Liver (tissue), 9 donors: ENCODE measurements around the gene MLX. TPM values are rescaled to one million over a fixed set of nuclear protein-coding genes. Genes with fewer than 3 reads are reported as not detected.
"Not testable (repeated sequence)": the region's sequence is repeated elsewhere in the genome, so short reads cannot be mapped to it uniquely, and the experiment has no call there.

Source experiments
- DNase-seq: peaks from one replicate; pipeline ENCODE4 v3.0.0-alpha.2; 2017; ENCODE audit warnings: low spot score
- H3K27ac ChIP-seq, 2 donors: one replicate each; pipeline ENCODE4 v1.7.0; 2013; ENCODE audit warnings: inconsistent platforms in 2 of 2, low read length in 2 of 2, control low read depth in 1 of 2, low read depth in 1 of 2, mild to moderate bottlenecking in 1 of 2
- H3K27me3 ChIP-seq, 4 donors: one replicate each; pipeline versions ENCODE4 v1.6.1 to v1.7.0; 2013; ENCODE audit warnings: low read length in 3 of 4, inconsistent platforms in 1 of 4, mild to moderate bottlenecking in 1 of 4, moderate library complexity in 1 of 4; ENCODE audit not compliant: control insufficient read depth in 4 of 4, insufficient read depth in 4 of 4
- H3K36me3 ChIP-seq, 4 donors: one replicate each; pipeline versions ENCODE4 v1.6.1 to v1.7.0; 2013; ENCODE audit warnings: low read length in 3 of 4, mild to moderate bottlenecking in 3 of 4, low read depth in 1 of 4, moderate library complexity in 1 of 4; ENCODE audit not compliant: control insufficient read depth in 4 of 4, insufficient read depth in 3 of 4
- H3K4me1 ChIP-seq, 4 donors: one replicate each; pipeline versions ENCODE4 v1.6.1 to v1.7.0; 2013; ENCODE audit warnings: low read length in 3 of 4, mild to moderate bottlenecking in 3 of 4, moderate library complexity in 1 of 4; ENCODE audit not compliant: control insufficient read depth in 4 of 4, insufficient read depth in 4 of 4
- H3K4me3 ChIP-seq, 3 donors: one replicate each; pipeline versions ENCODE4 v1.6.1 to v1.7.0; 2013; ENCODE audit warnings: low read length in 3 of 3, control low read depth in 1 of 3, low read depth in 1 of 3, mild to moderate bottlenecking in 1 of 3
- H3K9ac ChIP-seq, 2 donors: one replicate each; pipeline ENCODE4 v1.7.0; 2013; ENCODE audit warnings: low read length in 2 of 2, mild to moderate bottlenecking in 2 of 2, moderate library complexity in 2 of 2, control low read depth in 1 of 2, low read depth in 1 of 2
- H3K9me3 ChIP-seq, 4 donors: one replicate each; pipeline versions ENCODE4 v1.6.1 to v1.7.0; 2013; ENCODE audit warnings: low read length in 3 of 4; ENCODE audit not compliant: control insufficient read depth in 4 of 4
- CTCF ChIP-seq: fragments of 150-350 bp; IDR thresholded peaks from 2 replicates; pipeline ENCODE4 v1.5.1; 2017; ENCODE audit warnings: improper control_type of control experiment, low read depth, low read length; ENCODE audit not compliant: missing input control
- EGR1 ChIP-seq, 2 donors: IDR thresholded peaks; 2 replicates each; pipeline ENCODE4 v1.6.1; 2016 to 2018; ENCODE audit warnings: antibody characterized with exemption in 2 of 2, low read depth in 2 of 2
- FOXA1 ChIP-seq: IDR thresholded peaks from 2 replicates; pipeline ENCODE4 v1.6.1; 2016; ENCODE audit warnings: antibody characterized with exemption
- FOXA2 ChIP-seq: IDR thresholded peaks from 2 replicates; pipeline ENCODE4 v1.6.1; 2016; ENCODE audit warnings: antibody characterized with exemption
- GABPA ChIP-seq, 2 donors: IDR thresholded peaks in 1 of 2; conservative IDR thresholded peaks in 1 of 2; 2 replicates each; pipeline ENCODE4 v1.6.1; 2016; ENCODE audit warnings: antibody characterized with exemption in 2 of 2, mild to moderate bottlenecking in 1 of 2, moderate library complexity in 1 of 2
- HNF4A ChIP-seq, 2 donors: conservative IDR thresholded peaks; 2 replicates each; pipeline ENCODE4 v1.6.1; 2016; ENCODE audit warnings: antibody characterized with exemption in 2 of 2, mild to moderate bottlenecking in 2 of 2
- HNF4G ChIP-seq: IDR thresholded peaks from 2 replicates; pipeline ENCODE4 v1.6.1; 2016; ENCODE audit warnings: antibody characterized with exemption
- NR2F2 ChIP-seq: IDR thresholded peaks from 2 replicates; pipeline ENCODE4 v1.6.1; 2016; ENCODE audit warnings: antibody characterized with exemption
- RXRA ChIP-seq, 2 donors: IDR thresholded peaks; 2 replicates each; pipeline ENCODE4 v1.6.1; 2017 to 2018; ENCODE audit warnings: antibody characterized with exemption in 2 of 2, mild to moderate bottlenecking in 1 of 2
- SP1 ChIP-seq: IDR thresholded peaks from 2 replicates; pipeline ENCODE4 v1.6.1; 2018; ENCODE audit warnings: antibody characterized with exemption, mild to moderate bottlenecking
- TAF1 ChIP-seq: conservative IDR thresholded peaks from 2 replicates; pipeline ENCODE4 v1.6.1; 2016; ENCODE audit warnings: antibody characterized with exemption, mild to moderate bottlenecking
- YY1 ChIP-seq: IDR thresholded peaks from 2 replicates; pipeline ENCODE4 v1.6.1; 2016; ENCODE audit warnings: antibody characterized with exemption, mild to moderate bottlenecking
- ZBTB33 ChIP-seq: IDR thresholded peaks from 2 replicates; pipeline ENCODE4 v1.6.1; 2016; ENCODE audit warnings: antibody characterized with exemption
- WGBS: extraction: QIAGEN DNeasy Blood & Tissue Kit; methylation state at CpG from one replicate; pipeline ENCODE4 v1.1.7; 2013; 5-methylcytosine and 5-hydroxymethylcytosine counted together
- polyA plus RNA-seq, 2 donors: library from polyadenylated mRNA; stranded (reverse) in 1 of 2; unstranded in 1 of 2; fragments of 200-250 nt in 1 of 2; fragments of >200 nt in 1 of 2; fragmentation: Nextera tagmentation in 1 of 2; extraction: Ambion mirVana in 1 of 2; gene quantifications; one replicate each; pipeline versions ENCODE4 v1.2.1 to v1.2.3, GENCODE V29; 2013 to 2015
- total RNA-seq, 2 donors: library from RNA; depleted of rRNA; stranded (reverse); fragments of >200 nt; gene quantifications; one replicate each; pipeline ENCODE4 v1.2.3, GENCODE V29; 2014
- TF ChIP-seq, protein P1 (sequence below): IDR thresholded peaks from 2 replicates; pipeline ENCODE4 v1.6.1; 2016; ENCODE audit warnings: antibody characterized with exemption, mild to moderate bottlenecking
- TF ChIP-seq, protein P2 (sequence below): IDR thresholded peaks from 2 replicates; pipeline ENCODE4 v1.6.1; 2016; ENCODE audit warnings: antibody characterized with exemption
- TF ChIP-seq, protein P3 (sequence below): IDR thresholded peaks from 2 replicates; pipeline ENCODE4 v1.6.1; 2016; ENCODE audit warnings: antibody characterized with exemption
- donor health status: healthy.
- donor health status: healthy.
- donor health status: healthy.
- donor health status: healthy.
- donor health status: healthy.

Gene MLX
- total and polyA plus RNA-seq, 4 donors = 19.4 to 40.0 (median 32.1) TPM

DNA sequence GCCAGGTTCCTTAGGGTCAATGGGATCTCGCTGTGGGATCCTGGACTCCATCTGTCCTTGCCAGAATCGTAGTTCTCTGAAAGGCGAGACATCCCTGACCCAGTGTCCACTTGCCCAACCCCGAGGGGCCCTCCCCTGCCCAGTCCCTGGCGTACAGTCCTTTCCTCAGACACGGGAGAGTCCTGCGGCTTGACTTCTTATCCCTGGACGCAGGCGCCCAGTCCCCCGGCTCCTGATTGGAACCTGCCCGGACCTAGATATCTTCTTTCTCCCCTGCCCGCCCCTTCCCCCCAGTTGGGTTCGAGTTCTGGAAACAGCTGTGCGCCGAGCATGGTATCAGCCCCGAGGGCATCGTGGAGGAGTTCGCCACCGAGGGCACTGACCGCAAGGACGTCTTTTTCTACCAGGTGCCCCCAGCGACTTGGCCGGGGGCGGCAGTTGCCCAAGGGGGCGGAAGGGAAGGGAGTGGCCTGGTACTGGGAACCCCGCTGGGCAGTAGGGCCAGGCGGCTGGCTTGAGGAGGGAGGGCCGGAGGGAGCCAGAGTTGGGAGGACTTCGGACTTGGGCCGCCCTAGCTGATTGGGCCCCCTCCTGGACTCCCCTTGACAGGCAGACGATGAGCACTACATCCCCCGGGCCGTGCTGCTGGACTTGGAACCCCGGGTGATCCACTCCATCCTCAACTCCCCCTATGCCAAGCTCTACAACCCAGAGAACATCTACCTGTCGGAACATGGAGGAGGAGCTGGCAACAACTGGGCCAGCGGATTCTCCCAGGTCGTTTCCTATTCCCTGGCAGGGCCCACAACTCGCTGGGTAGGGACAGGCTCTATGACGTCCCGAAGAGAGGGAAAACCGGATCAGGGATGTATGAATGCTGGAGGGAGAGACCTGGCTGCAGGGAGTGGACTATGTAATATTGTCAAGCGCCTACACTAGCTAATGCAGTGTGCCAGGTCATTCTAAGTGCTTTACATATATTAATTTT is 43.2 kb downstream of the MLX start:
- H3K27ac ChIP-seq = peak overlapping the region; percentile 43 to 62
- H3K9ac ChIP-seq = peak overlapping the region; percentile 31 to 78
- peak overlapping the region; percentile 62 to 94 (median 79) for H3K4me3 ChIP-seq
- not testable (repeated sequence) for H3K27me3 ChIP-seq, DNase-seq, H3K9me3 ChIP-seq
- H3K4me1 ChIP-seq = peaks cover 8 to 35% (median 22%) of the 10 kb centered on the region in 4 donors
- TF ChIP-seq RXRA (IDR thresholded peaks at IDR 0.05) (peak in 1 of 2 donors; percentile 39), HNF4A (conservative IDR thresholded peaks at IDR 0.05) (peak in 1 of 2 donors; percentile 18)
- H3K36me3 ChIP-seq = peaks cover 8 to 28% (median 20%) of the 10 kb centered on the region in 4 donors
- WGBS = 13% methylated on average over 35 of the region's 42 CpGs

GRCh38 chr17:42612013-42612412 is 45.1 kb downstream of the MLX start:
- Histone ChIP-seq H3K27me3 (no peaks in the 10 kb centered on the region), H3K36me3 (peaks cover 8 to 34% (median 21%) of the 10 kb centered on the region in 4 donors), H3K4me3 (no peak overlapping the region), H3K9me3 (no peaks in the 10 kb centered on the region), H3K4me1 (peaks cover 2 to 29% (median 20%) of the 10 kb centered on the region in 4 donors), H3K9ac (no peak overlapping the region), H3K27ac (no peak overlapping the region)
- 98% methylated on average over 4 of the region's 4 CpGs for WGBS
- TF ChIP-seq, protein P1, sequence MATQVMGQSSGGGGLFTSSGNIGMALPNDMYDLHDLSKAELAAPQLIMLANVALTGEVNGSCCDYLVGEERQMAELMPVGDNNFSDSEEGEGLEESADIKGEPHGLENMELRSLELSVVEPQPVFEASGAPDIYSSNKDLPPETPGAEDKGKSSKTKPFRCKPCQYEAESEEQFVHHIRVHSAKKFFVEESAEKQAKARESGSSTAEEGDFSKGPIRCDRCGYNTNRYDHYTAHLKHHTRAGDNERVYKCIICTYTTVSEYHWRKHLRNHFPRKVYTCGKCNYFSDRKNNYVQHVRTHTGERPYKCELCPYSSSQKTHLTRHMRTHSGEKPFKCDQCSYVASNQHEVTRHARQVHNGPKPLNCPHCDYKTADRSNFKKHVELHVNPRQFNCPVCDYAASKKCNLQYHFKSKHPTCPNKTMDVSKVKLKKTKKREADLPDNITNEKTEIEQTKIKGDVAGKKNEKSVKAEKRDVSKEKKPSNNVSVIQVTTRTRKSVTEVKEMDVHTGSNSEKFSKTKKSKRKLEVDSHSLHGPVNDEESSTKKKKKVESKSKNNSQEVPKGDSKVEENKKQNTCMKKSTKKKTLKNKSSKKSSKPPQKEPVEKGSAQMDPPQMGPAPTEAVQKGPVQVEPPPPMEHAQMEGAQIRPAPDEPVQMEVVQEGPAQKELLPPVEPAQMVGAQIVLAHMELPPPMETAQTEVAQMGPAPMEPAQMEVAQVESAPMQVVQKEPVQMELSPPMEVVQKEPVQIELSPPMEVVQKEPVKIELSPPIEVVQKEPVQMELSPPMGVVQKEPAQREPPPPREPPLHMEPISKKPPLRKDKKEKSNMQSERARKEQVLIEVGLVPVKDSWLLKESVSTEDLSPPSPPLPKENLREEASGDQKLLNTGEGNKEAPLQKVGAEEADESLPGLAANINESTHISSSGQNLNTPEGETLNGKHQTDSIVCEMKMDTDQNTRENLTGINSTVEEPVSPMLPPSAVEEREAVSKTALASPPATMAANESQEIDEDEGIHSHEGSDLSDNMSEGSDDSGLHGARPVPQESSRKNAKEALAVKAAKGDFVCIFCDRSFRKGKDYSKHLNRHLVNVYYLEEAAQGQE = no peak
- TF ChIP-seq ZBTB33 = no peak
- TF ChIP-seq, protein P2, sequence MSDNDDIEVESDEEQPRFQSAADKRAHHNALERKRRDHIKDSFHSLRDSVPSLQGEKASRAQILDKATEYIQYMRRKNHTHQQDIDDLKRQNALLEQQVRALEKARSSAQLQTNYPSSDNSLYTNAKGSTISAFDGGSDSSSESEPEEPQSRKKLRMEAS = no peak
- TF ChIP-seq RXRA (IDR thresholded peaks at IDR 0.05) = no peak
- TF ChIP-seq YY1 = no peak
- no peak for TF ChIP-seq FOXA2
- TF ChIP-seq, protein P3, sequence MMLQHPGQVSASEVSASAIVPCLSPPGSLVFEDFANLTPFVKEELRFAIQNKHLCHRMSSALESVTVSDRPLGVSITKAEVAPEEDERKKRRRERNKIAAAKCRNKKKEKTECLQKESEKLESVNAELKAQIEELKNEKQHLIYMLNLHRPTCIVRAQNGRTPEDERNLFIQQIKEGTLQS = no peak
- TF ChIP-seq CTCF = no peak
- TF ChIP-seq HNF4G = no peak
- no peak for TF ChIP-seq FOXA1
- TF ChIP-seq TAF1 = no peak
- TF ChIP-seq SP1 = no peak
- no peak for TF ChIP-seq NR2F2
- no peak for TF ChIP-seq GABPA (IDR thresholded peaks at IDR 0.05 in 1 of 2, conservative IDR thresholded peaks at IDR 0.05 in 1 of 2)
- TF ChIP-seq HNF4A (conservative IDR thresholded peaks at IDR 0.05) = no peak
- TF ChIP-seq EGR1 (IDR thresholded peaks at IDR 0.05; ENCODE audit: low read depth in 2 of 2) = no peak
- DNase-seq = no peak
